ENCODE data around the gene COX7A1. TPM values are rescaled to one million over a fixed set of nuclear protein-coding genes. Genes with fewer than 3 reads are reported as not detected.

COX7A1 gene
- total RNA-seq, 1 donor from 2014 or later = 64.2 TPM

GRCh38 chr19:36149673-36150406 is 2.4 kb downstream of the COX7A1 start:
- no peaks in the 10 kb centered on the region for H3K9me3 ChIP-seq
- intact Hi-C loops (cut with DNase I) = no loop called here
- H3K4me3 ChIP-seq = no peak overlapping the region
- TF ChIP-seq CTCF (IDR thresholded peaks at IDR 0.05) = no peak
- DNase-seq = no peak
- no peaks in the 10 kb centered on the region for H3K27me3 ChIP-seq (ENCODE audit: low read depth)
- H3K27ac ChIP-seq = no peak overlapping the region
- peaks cover 19% of the 10 kb centered on the region for H3K4me1 ChIP-seq
- ATAC-seq = peak; percentile 4
- H3K36me3 ChIP-seq = peaks cover 66% of the 10 kb centered on the region

- no peak for TF ChIP-seq CTCF (IDR thresholded peaks at IDR 0.05)
Observed at GRCh38 chr19:36144624-36145023, 7.6 kb downstream of the COX7A1 start.

GRCh38 chr19:36142496-36142895 is 9.8 kb downstream of the COX7A1 start:
- intact Hi-C loops (cut with DNase I) = no loop called here
- H3K27ac ChIP-seq = no peak overlapping the region
- ATAC-seq (no peak), DNase-seq (no peak)
- TF ChIP-seq CTCF (IDR thresholded peaks at IDR 0.05) = no peak
- H3K4me3 ChIP-seq = no peak overlapping the region
- H3K36me3 ChIP-seq = peaks cover 61% of the 10 kb centered on the region
- peaks cover 19% of the 10 kb centered on the region for H3K4me1 ChIP-seq
- H3K27me3 ChIP-seq (ENCODE audit: low read depth) = no peaks in the 10 kb centered on the region
- H3K9me3 ChIP-seq = no peaks in the 10 kb centered on the region

More at GRCh38 chr19:36144624-36145023, 7.6 kb downstream of the COX7A1 start:
- H3K4me3 ChIP-seq = no peak overlapping the region
- no peaks in the 10 kb centered on the region for H3K27me3 ChIP-seq (ENCODE audit: low read depth)
- H3K36me3 ChIP-seq = peaks cover 83% of the 10 kb centered on the region
- intact Hi-C loops (cut with DNase I) = no loop called here
- H3K9me3 ChIP-seq = no peaks in the 10 kb centered on the region
- H3K4me1 ChIP-seq = peaks cover 11% of the 10 kb centered on the region
- DNase-seq (no peak), ATAC-seq (no peak)
- no peak overlapping the region for H3K27ac ChIP-seq

GRCh38 chr19:36142046-36142445 is 10.2 kb downstream of the COX7A1 start:
- TF ChIP-seq CTCF (IDR thresholded peaks at IDR 0.05) = no peak
- peaks cover 24% of the 10 kb centered on the region for H3K4me1 ChIP-seq
- no peaks in the 10 kb centered on the region for H3K27me3 ChIP-seq (ENCODE audit: low read depth)
- H3K4me3 ChIP-seq = peak overlapping the region; percentile 93
- ATAC-seq (no peak), DNase-seq (no peak)
- peaks cover 57% of the 10 kb centered on the region for H3K36me3 ChIP-seq
- intact Hi-C loops (cut with DNase I) = no loop called here
- no peak overlapping the region for H3K27ac ChIP-seq
- H3K9me3 ChIP-seq = no peaks in the 10 kb centered on the region

GRCh38 chr19:36141039-36141927 is 11.0 kb downstream of the COX7A1 start:
- peaks cover 49% of the 10 kb centered on the region for H3K36me3 ChIP-seq
- H3K9me3 ChIP-seq = no peaks in the 10 kb centered on the region
- peaks cover 32% of the 10 kb centered on the region for H3K4me1 ChIP-seq
- intact Hi-C loops (cut with DNase I) = no loop called here
- DNase-seq = peak; percentile 91
- no peak for TF ChIP-seq CTCF (IDR thresholded peaks at IDR 0.05)
- peak overlapping the region; percentile 93 for H3K4me3 ChIP-seq
- H3K27ac ChIP-seq = peak overlapping the region; percentile 98
- H3K27me3 ChIP-seq (ENCODE audit: low read depth) = no peaks in the 10 kb centered on the region
- peak; percentile 83 to 85 for ATAC-seq

Measured in lower lobe of right lung (tissue), 2 donors.